Measurements from ENCODE around the gene ZRANB3. TPM values are rescaled to one million over a fixed set of nuclear protein-coding genes. Genes with fewer than 3 reads are reported as not detected.

Gene ZRANB3
- total RNA-seq, 1 donor from 2014 or later: 18.6 TPM

DNA sequence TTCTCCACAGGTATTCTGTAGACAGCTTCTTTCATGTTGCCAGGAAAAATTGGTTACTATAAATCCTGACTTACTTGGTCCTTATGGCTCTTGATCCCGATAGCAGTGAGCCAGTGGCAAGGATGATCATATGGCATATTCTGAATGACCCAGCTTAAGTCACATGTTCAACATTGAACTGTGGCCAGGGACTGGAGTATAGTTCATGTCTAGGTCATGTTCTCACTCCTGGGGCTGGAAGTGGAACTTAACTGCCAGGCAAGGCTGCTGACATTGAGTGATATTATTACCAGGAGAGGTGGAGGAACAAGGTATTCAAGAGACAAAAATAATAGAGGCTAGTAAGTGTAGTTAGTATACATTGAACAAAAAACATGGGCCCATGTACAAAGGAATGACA lies 26.5 kb upstream of the ZRANB3 start:
- peaks cover 12% of the 10 kb centered on the region for H3K36me3 Mint-ChIP-seq (ENCODE audit: insufficient read depth)
- TF ChIP-seq, protein P1, sequence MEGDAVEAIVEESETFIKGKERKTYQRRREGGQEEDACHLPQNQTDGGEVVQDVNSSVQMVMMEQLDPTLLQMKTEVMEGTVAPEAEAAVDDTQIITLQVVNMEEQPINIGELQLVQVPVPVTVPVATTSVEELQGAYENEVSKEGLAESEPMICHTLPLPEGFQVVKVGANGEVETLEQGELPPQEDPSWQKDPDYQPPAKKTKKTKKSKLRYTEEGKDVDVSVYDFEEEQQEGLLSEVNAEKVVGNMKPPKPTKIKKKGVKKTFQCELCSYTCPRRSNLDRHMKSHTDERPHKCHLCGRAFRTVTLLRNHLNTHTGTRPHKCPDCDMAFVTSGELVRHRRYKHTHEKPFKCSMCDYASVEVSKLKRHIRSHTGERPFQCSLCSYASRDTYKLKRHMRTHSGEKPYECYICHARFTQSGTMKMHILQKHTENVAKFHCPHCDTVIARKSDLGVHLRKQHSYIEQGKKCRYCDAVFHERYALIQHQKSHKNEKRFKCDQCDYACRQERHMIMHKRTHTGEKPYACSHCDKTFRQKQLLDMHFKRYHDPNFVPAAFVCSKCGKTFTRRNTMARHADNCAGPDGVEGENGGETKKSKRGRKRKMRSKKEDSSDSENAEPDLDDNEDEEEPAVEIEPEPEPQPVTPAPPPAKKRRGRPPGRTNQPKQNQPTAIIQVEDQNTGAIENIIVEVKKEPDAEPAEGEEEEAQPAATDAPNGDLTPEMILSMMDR (IDR thresholded peaks at IDR 0.05; ENCODE audit: unreplicated experiment): no peak

DNA sequence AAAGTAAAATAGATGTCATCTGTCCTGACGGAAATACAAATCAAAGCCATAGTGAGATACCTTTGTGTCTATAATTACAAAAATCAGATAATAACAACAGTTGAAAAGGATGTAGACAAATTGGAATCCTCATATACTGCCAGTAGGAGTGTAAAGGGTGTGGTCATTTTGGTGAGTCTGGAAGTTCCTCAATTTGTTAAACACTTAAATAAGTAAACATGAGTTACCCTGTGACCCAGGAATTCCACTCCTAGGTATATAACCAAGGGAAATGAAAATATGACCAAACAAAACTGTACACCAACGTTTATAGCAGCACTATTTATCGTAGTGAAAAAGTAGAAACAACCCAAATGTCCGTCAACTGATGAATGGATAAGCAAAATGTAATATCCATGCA lies 24.3 kb upstream of the ZRANB3 start:
- H3K4me3 Mint-ChIP-seq (ENCODE audit: low read depth): no peak overlapping the region
- no peaks in the 10 kb centered on the region for H3K9me3 Mint-ChIP-seq (ENCODE audit: low read depth)
- H3K36me3 Mint-ChIP-seq (ENCODE audit: insufficient read depth): peaks cover 10% of the 10 kb centered on the region
- no peaks in the 10 kb centered on the region for H3K27me3 Mint-ChIP-seq
- no peak for DNase-seq (ENCODE audit: low spot score, unreplicated experiment)
- H3K27ac Mint-ChIP-seq: no peak overlapping the region
- peaks cover 7% of the 10 kb centered on the region for H3K4me1 Mint-ChIP-seq (ENCODE audit: low read depth)
- TF ChIP-seq, protein P1 (IDR thresholded peaks at IDR 0.05; ENCODE audit: unreplicated experiment): no peak

More for the DNA sequence above, 26.5 kb upstream of the ZRANB3 start:
- no peak for DNase-seq (ENCODE audit: low spot score, unreplicated experiment)
- H3K4me3 Mint-ChIP-seq (ENCODE audit: low read depth): no peak overlapping the region
- H3K9me3 Mint-ChIP-seq (ENCODE audit: low read depth): no peaks in the 10 kb centered on the region
- H3K27me3 Mint-ChIP-seq: no peaks in the 10 kb centered on the region
- H3K27ac Mint-ChIP-seq: no peak overlapping the region
- peaks cover 9% of the 10 kb centered on the region for H3K4me1 Mint-ChIP-seq (ENCODE audit: low read depth)

- Mint-ChIP-seq H3K9me3 (ENCODE audit: low read depth) (no peaks in the 10 kb centered on the region), H3K4me1 (ENCODE audit: low read depth) (no peaks in the 10 kb centered on the region), H3K27ac (no peak overlapping the region), H3K4me3 (ENCODE audit: low read depth) (no peak overlapping the region), H3K27me3 (no peaks in the 10 kb centered on the region), H3K36me3 (ENCODE audit: insufficient read depth) (peaks cover 10% of the 10 kb centered on the region)
- no peak for DNase-seq (ENCODE audit: low spot score, unreplicated experiment)
- TF ChIP-seq, protein P1 (IDR thresholded peaks at IDR 0.05; ENCODE audit: unreplicated experiment): no peak
These were observed 21.9 kb upstream of the ZRANB3 start for GRCh38 chr2:135552887-135553286.

DNA sequence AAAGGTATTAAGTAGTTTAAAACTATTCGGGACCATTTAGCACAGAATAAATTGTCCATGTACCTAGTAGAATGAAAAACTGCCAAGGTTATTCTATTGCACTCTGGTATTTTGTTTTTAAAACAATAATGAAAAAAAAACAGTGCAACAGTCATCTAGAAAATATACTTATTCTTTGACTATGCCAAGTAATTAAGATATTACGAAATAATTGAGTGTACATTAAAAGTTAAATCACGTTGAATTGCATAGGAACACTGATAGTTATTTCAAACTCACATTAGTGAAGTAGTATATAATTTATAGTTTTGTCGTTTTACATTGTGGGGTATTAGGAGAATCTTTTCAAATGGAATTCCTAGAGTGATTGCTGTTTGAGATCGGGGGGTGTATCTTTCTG lies 20.3 kb upstream of the ZRANB3 start:
- Mint-ChIP-seq H3K36me3 (ENCODE audit: insufficient read depth) (peaks cover 13% of the 10 kb centered on the region), H3K9me3 (ENCODE audit: low read depth) (no peaks in the 10 kb centered on the region), H3K27me3 (no peaks in the 10 kb centered on the region), H3K4me1 (ENCODE audit: low read depth) (no peaks in the 10 kb centered on the region), H3K4me3 (ENCODE audit: low read depth) (no peak overlapping the region), H3K27ac (no peak overlapping the region)
- TF ChIP-seq, protein P1 (IDR thresholded peaks at IDR 0.05; ENCODE audit: unreplicated experiment): no peak
- DNase-seq (ENCODE audit: low spot score, unreplicated experiment): no peak

- TF ChIP-seq, protein P1 (IDR thresholded peaks at IDR 0.05; ENCODE audit: unreplicated experiment): no peak
- H3K9me3 Mint-ChIP-seq (ENCODE audit: low read depth): no peaks in the 10 kb centered on the region
- peaks cover 6% of the 10 kb centered on the region for H3K4me1 Mint-ChIP-seq (ENCODE audit: low read depth)
- no peak overlapping the region for H3K4me3 Mint-ChIP-seq (ENCODE audit: low read depth)
- peaks cover 4% of the 10 kb centered on the region for H3K36me3 Mint-ChIP-seq (ENCODE audit: insufficient read depth)
- no peaks in the 10 kb centered on the region for H3K27me3 Mint-ChIP-seq
- no peak overlapping the region for H3K27ac Mint-ChIP-seq
- no peak for DNase-seq (ENCODE audit: low spot score, unreplicated experiment)
These were observed 16.3 kb upstream of the ZRANB3 start for GRCh38 chr2:135547311-135547710.
